Activated naive CD8-positive, alpha-beta T cell treated with anti-CD3 and anti-CD28 coated beads, Interleukin-2, amount 50 U/mL, for 24 hours (primary cell): ENCODE results near the gene IVL.

Experiments
- ATAC-seq: fragments of 150-1000 bp; cut with Tn5 transposase; one replicate; pipeline ENCODE4 v1.10.0; 2021
- DNase-seq: peaks from one replicate; pipeline ENCODE4 v3.0.0; 2021
- H3K27ac Mint-ChIP-seq: one replicate; pipeline ENCODE4 v1.8.0; 2021; ENCODE audit warnings: mild to moderate bottlenecking, mixed read lengths
- H3K27me3 Mint-ChIP-seq: one replicate; pipeline ENCODE4 v1.8.0; 2021; ENCODE audit warnings: mixed read lengths
- H3K36me3 Mint-ChIP-seq: one replicate; pipeline ENCODE4 v1.8.0; 2021; ENCODE audit warnings: low read depth, mixed read lengths
- H3K4me1 Mint-ChIP-seq: one replicate; pipeline ENCODE4 v1.8.0; 2021; ENCODE audit warnings: mixed read lengths
- H3K4me3 Mint-ChIP-seq: one replicate; pipeline ENCODE4 v1.8.0; 2021; ENCODE audit warnings: mild to moderate bottlenecking, moderate library complexity, mixed read lengths
- H3K9me3 Mint-ChIP-seq: one replicate; pipeline ENCODE4 v1.8.0; 2021; ENCODE audit warnings: mixed read lengths

IVL gene

DNA sequence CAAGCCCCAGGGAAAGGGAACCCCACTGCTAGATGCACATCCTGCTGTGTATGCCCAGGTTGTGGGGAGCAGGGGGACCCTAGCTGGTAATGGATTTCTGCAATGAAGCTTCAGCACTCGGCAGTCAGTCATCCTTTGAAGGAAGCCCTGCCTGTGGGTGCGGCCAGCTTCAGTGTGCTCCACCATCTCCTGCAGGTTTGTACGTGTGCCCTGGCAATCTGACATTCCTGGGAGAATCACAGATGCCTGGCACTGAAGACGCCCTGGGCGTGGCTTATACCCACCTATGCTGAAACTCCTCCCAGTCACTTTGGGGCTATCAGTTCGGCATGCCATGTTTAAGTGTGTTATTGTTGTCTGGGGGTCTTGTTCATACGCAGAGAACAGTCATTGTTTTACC, 45.4 kb downstream of the IVL start:
- ATAC-seq (no peak), DNase-seq (no peak)
- Mint-ChIP-seq H3K4me1 (no peaks in the 10 kb centered on the region), H3K9me3 (peaks cover 4% of the 10 kb centered on the region), H3K27me3 (peaks cover 3% of the 10 kb centered on the region), H3K27ac (no peak overlapping the region), H3K36me3 (no peaks in the 10 kb centered on the region), H3K4me3 (no peak overlapping the region)

- no peak for DNase-seq
- H3K36me3 Mint-ChIP-seq, result no peaks in the 10 kb centered on the region
- no peaks in the 10 kb centered on the region for H3K4me1 Mint-ChIP-seq
- no peak overlapping the region for H3K4me3 Mint-ChIP-seq
- peaks cover 4% of the 10 kb centered on the region for H3K9me3 Mint-ChIP-seq
- H3K27me3 Mint-ChIP-seq, result peaks cover 3% of the 10 kb centered on the region
- H3K27ac Mint-ChIP-seq, result no peak overlapping the region
- ATAC-seq, result no peak
These were observed 46.1 kb downstream of the IVL start for GRCh38 chr1:152954436-152954835.

DNA sequence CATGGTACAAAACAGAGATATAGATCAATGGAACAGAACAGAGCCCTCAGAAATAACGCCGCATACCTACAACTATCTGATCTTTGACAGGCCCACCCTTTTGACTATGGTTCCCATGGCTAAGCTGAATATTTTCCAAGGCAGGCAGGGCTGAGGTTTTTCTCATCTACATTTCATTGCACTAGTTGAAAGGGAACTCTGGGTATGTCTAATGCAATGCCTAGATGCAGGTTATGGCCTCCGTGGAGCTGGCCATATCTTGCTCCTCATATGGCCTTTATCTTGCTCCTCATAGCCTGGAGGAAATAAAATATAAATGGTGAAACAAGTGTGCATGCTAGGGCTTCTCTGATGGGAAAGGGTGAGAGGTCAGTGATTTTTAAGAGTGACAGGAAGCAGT, 49.2 kb downstream of the IVL start:
- DNase-seq, result no peak
- Mint-ChIP-seq H3K36me3 (no peaks in the 10 kb centered on the region), H3K4me1 (no peaks in the 10 kb centered on the region), H3K27me3 (no peaks in the 10 kb centered on the region), H3K9me3 (peaks cover 4% of the 10 kb centered on the region), H3K4me3 (no peak overlapping the region), H3K27ac (no peak overlapping the region)
- no peak for ATAC-seq

DNA sequence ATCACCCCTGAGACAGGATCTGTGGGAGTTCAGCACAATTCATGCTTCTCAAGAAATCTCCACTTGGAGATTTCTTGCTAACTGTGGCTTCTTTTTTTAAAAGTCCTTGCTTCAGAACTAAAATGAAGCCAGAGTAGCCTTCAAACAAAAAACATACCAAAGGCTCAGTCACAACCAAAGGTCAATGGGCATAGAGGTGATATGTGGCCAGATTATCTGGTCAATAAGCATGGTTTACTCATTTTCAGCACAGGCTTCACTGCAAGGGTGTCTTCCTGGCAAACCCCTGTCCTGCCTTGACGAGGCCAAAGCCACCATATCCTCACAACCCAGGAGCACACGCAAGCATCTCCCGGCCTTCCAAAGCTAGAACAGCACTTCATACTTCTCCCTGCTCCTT, 50.9 kb downstream of the IVL start:
- Mint-ChIP-seq H3K9me3 (peaks cover 4% of the 10 kb centered on the region), H3K4me3 (no peak overlapping the region), H3K36me3 (no peaks in the 10 kb centered on the region), H3K27ac (no peak overlapping the region), H3K4me1 (no peaks in the 10 kb centered on the region), H3K27me3 (no peaks in the 10 kb centered on the region)
- no peak for DNase-seq
- no peak for ATAC-seq

GRCh38 chr1:152959801-152960451, 51.6 kb downstream of the IVL start:
- no peak overlapping the region for H3K27ac Mint-ChIP-seq
- no peak for DNase-seq
- peaks cover 2% of the 10 kb centered on the region for H3K9me3 Mint-ChIP-seq
- H3K36me3 Mint-ChIP-seq, result no peaks in the 10 kb centered on the region
- no peak for ATAC-seq
- no peaks in the 10 kb centered on the region for H3K4me1 Mint-ChIP-seq
- no peaks in the 10 kb centered on the region for H3K27me3 Mint-ChIP-seq
- H3K4me3 Mint-ChIP-seq, result no peak overlapping the region

- no peaks in the 10 kb centered on the region for H3K36me3 Mint-ChIP-seq
These were observed 52.2 kb downstream of the IVL start for GRCh38 chr1:152960452-152961044.

More at GRCh38 chr1:152960452-152961044, 52.2 kb downstream of the IVL start:
- DNase-seq (no peak), ATAC-seq (no peak)
- H3K27me3 Mint-ChIP-seq, result no peaks in the 10 kb centered on the region
- H3K9me3 Mint-ChIP-seq, result no peaks in the 10 kb centered on the region
- no peaks in the 10 kb centered on the region for H3K4me1 Mint-ChIP-seq
- no peak overlapping the region for H3K27ac Mint-ChIP-seq
- H3K4me3 Mint-ChIP-seq, result no peak overlapping the region
